Stimulated activated CD4-positive, alpha-beta T cell treated with anti-CD3 and anti-CD28 coated beads, Interleukin-15, amount 100 ng/mL, for 24 hours (primary cell): ENCODE results near the gene SMYD3.

Experiments
- DNase-seq: peaks from one replicate; pipeline ENCODE4 v3.0.0-alpha.2; 2020

The SMYD3 gene

DNA sequence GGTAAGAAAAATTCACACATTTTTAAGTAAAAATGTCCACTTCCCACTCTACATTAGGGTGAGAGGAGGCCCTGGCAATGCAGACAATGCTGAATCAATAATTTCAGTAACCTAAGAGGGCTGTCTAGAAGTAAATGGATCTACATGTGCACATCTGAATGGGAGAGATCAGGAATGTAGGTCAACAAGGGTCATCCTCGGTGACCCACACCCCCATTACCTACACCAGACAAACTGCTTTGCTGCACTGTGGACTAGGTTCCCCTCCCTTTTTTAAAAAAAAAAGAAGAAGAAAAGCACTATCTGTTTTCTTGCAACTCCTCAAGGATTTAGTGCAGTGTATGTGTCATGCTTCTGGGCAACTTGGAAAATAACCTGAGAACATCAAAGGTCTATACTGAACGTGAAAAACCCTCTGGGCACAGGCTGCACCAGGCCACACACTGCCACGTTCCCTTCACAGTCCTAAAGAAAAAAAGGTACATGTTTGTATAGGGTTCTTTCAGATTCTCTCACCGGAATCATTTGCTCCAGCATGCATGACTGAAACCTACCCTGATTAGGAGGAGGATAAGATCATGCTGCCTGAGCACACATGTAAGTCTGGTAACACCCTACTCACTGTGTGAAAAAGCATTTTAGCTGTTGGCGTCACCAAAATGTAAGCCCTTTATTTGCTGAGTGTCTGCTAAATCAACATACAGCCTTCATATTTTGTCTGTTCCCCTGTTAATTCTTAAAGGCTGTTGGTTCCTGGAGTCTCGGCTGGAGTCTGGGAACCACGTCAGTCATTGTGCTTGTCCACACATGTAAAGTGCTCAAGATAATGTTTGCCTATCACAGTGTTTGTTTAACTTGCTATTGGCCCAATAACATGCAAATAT, 341.0 kb downstream of the SMYD3 start:
- DNase-seq = no peak

DNA sequence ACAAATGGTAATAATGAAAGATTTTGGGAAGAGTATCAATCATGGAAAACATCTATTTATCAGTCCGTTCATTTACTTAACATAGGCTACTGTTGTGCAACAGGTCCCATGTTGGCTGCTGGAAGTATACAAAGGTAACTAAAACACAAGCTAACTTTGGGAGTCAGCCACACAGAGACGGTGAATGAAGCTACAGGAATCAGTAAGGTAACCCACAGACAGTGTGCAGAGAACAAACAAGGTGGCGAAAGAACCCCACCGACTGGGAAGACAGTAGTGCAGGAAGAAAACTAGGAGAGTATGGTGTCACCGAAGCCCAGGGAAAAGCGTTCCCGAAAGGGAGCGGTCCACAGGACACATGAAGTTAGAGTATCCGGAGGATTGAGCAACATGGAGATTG, 342.3 kb downstream of the SMYD3 start:
- DNase-seq = no peak

DNA sequence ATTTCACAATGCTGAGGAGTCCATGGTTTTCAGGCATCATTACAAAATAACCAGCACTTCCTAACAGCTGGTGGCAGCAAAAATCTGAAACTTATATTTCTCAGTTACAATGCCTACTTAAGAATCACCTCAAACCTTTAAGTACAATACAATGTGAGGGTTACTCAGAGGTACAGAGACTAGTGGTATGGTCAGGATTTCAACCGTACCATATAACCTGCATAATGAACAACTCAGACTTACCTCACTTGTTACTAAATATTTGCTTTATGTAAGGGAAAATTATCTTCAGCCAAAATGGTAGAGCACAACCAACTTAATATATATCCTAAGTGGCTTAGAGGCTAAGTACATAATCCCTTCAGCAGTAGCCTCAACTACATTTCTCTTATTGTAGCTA, 344.5 kb downstream of the SMYD3 start:
- no peak for DNase-seq

DNA sequence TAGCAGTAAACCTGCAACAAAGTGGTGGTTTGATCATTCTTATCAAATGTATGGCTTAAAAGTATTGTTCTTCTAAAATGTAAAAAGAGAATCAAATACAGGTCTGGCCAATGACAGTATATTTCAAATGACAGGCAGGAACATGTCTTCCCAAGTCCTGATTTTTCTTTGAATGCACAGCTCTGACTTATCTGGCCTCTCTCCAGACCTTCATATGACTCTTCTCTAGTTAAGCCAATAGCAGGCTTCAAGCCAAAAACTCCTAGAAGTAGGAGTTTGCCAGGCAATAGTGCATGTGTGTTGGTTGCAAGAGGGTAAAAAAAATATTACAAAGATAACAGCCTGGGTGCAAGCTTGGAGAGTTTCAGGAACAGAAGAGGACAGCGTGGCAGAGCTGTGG, 345.5 kb downstream of the SMYD3 start:
- no peak for DNase-seq

DNA sequence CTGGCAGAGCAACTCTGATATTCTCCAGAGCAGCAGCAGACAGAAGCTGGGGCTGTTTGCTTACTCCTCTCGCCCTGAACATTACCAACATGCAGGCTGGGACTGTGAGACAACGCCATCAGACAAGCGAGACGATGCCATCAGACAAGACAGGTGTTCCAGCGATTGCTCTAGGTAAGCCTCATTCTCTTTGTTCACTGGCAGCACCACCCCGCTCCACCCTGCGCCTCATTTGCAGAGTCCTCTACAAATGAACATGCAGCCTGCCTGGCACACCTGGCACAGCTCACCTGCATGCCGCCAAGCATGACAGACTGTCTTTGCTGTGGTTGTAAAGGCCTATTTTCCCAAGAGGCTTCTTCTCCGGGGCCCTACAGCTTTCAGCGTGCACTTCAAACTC, 346.2 kb downstream of the SMYD3 start:
- DNase-seq = no peak

DNA sequence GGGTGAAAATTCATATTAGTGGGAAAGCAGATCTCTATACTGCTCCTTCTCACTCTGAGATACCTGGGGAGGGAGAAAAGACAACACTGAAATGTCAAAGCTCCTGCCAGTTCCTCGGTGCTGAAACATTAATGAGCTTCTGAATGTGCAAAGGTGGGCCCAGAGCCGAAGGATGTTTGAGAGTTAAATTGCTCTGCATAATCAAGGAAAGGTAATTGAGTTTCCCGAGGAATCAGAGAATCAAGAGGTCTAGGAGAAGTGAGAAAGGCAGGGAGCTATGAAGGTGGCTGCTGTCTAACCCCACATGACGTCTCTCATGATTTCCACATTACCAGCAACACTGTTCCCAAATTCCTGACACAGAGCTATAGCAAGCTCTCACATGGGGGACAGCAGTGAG, 346.7 kb downstream of the SMYD3 start:
- no peak for DNase-seq

DNA sequence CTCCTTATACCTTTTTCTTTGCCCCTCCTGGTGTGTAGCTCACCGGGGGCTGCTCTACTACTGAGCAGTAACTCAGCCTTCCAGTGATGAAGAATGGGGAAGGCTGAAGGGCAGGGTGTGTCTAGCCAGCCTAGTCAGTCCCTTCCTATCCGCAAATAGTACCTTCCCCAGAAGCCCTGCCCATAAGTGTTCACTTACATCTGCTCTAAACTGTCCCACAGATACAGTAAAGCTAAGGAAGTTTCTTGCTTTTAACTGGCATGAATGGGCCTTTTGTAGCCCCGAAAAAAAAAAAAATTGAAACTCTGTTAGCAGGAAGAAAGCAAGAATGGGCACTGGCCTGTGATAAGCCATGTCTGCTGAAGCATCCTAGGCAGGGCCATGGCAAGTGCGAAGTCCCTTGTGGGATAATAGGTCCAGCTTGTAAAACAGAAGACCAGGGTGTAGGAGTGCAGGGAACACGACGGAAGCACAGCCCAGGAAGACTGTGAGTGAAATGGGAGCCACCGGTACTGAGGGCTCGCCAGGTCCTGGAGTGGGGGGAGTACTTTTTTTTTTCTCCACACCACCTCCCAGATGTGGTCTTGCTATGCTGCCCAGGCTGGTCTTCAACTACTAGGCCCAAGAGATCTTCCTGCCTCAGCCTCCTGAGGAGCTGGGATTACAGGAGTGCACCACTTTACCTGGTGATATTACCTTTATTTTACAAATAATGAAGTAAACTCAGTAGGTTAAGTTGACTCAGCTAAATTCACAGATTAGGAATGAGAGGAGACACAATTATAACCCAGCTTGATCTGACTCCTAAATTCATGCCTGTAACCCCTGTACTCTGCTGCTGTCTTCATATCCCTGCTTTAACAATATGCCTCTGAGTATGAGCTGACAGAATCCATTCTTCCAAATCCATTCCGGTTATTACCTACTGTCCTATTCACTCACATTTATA, 347.5 kb downstream of the SMYD3 start:
- DNase-seq = no peak

DNA sequence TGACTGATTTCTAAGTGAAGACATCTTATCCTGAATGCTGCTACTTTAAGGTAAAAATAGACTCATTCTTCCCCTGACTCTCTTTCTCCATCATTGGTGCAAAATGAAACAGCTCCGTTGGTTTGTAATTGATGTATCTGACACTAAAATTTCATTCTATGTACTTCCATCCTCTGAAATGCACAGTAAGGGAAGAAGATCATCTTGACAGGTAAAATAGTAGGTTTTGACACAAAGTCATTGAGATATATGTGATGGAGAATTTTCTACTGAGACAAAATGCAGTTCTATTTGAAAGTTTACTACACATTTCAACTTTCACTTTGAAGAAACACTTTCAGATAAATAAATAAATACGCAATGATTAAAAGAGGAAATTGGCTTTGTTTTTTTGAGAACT, 348.9 kb downstream of the SMYD3 start:
- no peak for DNase-seq

DNA sequence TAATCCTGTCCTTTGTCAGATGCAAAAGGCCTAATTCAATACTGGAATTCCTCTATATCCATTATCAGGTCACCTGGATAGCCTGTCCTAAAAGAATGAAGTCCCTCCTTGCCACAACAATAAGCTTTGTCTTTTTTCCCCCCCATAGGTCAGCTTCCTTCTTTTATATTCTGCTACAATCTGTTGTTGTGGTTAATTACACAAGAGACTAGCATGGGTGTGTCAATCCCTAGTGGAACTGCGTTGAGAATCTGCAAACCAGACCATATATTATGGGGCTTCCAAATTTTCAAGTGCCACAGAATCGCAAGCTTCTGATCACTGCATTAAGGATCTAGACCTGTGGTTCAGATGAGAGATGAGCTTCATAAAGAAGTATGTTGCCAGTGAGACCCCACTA, 349.6 kb downstream of the SMYD3 start:
- no peak for DNase-seq

DNA sequence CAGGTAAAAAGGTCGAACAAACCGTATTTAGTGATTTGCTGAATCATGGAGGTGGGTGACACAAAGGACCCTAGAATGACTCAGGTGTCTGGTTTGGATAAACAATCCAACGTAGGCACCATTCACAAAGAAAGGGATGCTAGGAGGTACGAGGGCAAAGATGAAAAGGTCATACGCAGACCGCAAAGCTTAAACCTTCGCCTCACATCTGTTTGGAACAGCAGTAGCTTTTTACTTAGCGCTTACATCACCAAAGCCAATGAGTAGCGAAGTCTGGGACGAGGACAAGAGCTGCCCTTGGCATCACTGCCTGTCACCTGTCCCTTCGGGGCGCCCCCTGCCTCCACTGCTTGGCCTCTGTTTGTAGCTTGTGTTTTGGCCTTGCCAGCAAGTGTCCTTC, 350.2 kb downstream of the SMYD3 start:
- no peak for DNase-seq

DNA sequence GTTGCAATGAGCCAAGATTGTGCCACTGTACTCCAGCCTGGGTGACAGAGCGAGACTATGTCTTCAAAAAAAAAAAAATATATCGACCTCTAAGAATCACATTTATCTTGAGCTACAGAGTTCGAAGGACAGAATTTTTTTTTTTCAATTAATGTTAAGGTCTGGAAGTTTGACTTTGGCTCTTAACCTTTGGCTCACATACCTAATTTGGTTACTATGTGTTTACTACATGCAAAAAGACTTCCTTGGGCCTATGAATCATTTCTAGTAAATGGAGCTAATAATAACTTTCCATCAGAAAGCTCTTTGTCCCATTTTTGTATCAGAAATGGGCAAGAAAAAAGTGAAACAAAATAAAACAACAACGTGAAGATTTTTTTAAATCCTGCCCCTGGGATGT, 351.2 kb downstream of the SMYD3 start:
- no peak for DNase-seq

DNA sequence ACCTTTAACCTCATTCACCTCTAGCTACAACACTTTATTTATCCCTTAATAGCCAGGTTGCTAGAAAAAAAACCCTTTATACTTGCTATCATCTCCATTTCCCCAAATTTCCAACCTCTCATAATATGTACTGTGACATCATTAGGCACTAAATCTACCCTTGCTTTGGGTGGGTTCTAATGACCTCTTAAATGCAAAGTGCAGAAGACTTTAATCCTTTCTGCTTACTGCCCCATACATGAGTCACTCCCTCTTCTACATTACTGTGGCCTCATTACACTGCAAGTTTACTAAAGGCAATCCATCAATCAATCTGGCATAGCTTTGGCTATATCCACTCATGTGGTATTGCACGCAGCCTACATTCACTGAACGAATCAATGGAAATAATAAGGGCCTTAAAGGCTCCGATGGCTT, 353.3 kb downstream of the SMYD3 start:
- no peak for DNase-seq

DNA sequence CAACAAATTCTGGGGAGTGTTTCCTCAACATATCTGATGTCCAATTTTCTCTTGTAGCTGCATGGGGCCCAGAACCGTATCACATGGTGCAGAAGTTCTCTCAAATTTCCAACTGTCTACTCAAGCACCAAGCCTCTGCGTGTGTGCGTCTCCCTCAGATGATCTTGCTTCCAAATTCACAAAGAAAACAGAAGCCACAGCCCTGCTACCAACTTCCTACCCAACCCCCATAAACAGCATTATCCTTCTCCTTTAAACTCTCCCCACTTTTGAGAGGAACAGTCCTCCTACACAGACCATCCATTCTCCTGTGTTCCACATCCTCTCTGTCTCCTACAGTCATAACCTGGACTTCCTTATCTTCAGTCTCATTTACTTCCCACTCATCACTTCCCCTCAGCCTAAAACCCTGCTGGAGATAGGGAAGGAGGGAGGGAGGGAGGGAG, 354.1 kb downstream of the SMYD3 start:
- no peak for DNase-seq

DNA sequence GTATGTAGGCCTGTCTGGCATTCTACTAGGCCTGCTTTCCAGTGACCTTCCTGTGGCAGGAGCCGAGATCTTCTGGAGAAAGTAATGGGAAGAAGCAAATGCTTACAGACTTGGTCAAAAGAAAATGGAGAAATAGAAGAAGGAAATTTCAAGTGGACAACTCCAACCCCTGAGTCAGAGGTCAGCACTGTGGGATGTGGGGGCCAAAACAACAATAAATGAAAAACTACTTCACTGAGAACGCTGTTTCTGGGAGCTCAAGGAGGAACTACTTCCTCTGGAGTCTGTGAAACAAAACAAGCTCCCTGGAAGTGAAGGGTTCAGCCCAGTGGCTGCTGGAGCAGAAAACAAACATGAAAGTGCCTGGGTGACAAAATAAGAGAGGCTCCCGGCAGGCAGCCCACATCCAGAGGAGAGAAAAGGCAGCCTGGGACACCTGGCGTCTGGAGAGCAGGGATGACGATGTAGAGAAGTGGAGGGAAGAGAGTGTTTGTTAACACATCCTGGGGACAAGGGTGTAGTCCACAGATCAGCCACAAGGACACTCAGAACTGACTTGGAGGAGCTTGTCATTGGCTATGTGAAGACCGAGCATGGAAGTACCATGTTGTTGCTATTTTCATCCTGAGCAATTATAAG, 355.2 kb downstream of the SMYD3 start:
- no peak for DNase-seq

DNA sequence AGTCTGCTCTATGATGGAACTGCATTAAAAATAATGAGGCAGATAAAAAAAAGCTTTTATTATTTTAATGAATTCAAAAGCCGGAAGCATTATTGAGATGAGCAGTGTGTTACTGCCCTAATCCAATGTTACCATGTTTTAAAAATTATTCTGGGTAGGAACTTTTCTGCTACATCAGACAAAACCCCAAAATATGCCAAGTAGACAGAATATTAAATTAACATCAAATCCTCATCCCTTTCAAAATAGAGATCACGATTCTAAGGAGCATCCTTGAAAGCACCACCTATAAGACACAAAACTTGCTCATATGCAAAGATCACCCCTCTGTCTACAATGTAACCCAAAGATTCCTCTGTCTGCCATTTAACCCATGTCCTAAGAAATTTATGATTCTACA, 357.5 kb downstream of the SMYD3 start:
- no peak for DNase-seq

DNA sequence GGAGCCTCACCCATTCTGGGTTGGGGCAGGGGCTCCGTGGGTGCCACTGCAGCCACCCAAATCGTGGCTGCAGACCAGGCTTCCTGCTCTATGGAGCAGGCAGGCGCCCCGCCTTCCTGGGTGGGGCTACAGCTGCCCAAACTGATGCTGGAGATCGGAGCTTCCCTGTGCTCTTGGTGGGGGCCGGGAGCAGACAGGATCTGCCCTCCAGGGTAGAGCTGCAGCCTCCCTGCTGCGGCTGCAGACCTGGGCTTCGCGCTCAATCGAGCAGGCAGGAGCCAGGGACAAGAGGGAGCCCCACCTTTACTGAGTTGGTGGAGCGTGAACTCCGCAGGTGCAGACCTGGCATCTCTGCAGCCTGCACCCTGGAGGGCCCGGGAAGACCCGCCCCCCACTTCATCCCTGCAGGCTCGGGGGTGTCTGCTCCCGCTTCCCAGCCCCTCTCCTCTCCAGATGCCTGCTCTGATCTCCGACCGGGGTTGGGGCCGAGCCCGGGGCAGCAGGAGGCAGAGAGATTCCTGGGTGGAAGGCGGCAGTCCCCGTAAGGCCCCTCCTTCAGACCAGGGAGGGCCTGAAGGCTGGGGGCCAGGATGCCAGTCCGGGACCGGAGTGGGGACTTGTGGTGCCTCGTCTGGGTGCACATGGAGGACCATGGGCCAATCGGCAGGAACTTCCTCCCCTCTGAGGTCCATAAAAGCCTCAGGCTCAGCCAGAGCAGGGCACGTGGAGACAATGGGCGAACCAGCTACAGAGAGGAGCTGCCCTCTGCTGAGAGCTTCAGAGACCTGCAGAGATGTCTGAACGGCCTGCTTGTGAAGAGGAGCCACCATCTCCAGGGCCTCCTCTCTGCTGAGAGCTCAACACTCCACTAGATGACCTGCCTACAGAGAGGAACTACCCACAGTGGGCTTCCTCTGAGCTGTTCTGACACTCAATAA, 359.3 kb downstream of the SMYD3 start:
- no peak for DNase-seq

DNA sequence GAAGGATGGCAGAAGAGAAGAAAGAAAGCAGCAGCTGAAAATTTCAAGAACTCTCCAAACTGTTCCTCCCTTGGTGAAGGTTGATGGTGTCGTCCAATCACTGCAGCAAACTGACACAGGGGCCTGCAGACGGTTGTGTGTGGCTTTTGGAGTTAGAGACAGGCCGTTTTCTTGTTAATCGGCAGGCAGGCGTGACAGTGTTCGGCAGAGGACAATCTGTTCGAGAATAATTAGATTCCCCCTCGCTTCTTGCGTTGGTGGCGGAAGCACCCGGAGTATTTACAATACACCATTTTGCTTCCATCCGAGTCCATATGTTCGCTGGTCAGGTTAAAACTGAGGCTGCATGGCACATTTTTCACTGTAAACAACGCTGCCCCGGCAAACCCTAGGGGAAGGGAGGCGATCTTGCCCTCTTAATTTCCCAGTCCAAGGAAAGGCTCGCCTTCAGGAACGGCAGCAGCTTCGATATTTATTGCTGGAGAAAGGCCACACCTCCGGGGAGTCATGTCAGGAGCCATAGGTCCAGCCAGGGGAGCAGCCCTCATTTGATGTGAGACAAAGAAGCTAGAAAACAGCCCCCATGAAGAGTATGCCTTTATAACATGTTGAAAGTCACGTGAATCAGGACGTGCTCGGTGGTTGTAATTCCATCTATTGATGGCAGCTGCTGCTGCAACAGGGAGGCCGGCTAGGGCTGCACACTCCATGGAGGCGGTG, 360.1 kb downstream of the SMYD3 start:
- no peak for DNase-seq

DNA sequence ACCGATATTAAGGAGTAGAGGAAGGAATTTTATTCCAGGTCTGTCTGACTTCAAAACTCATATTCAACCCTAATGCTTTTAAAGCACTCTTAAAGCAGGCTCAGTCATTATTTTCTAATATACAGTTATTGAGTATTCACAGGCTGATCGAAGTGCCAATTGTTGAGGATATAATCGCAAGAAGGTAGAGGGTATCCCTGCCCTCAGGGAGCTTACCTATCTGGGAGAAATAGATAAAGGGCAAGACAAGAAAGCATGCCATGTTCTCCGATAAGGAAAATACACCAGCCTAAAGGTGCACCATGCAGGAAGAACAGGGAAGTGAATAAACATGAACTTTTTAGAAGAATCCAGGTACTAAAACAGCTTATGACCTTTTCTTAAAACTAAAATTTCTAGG, 361.2 kb downstream of the SMYD3 start:
- no peak for DNase-seq

DNA sequence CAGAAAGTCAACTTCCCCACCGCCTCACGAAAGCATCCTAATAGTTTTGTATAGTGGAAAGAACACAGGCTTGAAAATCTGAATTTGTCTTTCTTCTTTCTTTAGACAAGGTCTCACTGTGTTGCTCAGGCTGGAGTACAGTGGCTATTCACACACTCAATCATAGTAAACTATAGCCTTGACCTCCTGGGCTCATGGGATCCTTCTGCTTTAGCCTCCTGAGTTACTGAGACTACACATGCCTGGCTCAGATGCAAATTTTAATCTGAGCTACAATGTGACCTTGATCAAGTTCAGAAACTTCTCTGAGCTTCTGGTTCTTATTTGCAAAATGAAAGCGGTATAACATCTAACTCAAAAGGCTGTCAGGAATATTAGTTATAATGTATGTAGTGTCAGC, 362.1 kb downstream of the SMYD3 start:
- no peak for DNase-seq

DNA sequence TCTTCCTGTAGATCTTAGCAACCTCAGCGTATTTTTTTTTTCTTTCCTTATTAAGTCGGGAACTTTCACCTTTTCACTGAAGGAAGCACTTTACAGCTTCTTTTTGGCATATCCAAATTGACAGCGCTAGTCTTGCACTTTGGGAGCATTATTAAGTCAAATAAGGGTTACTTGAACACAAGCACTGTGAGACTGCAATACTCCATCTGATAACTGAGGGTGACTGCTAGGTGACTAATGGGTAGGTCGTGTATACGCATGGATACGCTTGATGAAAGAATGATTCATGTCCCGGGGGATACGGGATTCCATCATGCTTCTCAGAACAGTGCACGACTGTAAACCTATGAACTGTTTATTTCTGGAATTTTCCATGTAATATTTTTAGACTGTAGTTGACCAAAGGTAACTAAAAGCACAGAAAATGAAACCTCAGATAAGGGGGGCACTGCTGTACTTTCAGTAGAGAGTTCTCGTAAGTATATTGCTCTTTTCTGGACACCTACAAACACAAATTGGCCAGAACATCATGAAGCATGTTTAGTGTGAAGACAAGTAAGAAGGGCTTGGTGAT, 364.7 kb downstream of the SMYD3 start:
- no peak for DNase-seq

DNA sequence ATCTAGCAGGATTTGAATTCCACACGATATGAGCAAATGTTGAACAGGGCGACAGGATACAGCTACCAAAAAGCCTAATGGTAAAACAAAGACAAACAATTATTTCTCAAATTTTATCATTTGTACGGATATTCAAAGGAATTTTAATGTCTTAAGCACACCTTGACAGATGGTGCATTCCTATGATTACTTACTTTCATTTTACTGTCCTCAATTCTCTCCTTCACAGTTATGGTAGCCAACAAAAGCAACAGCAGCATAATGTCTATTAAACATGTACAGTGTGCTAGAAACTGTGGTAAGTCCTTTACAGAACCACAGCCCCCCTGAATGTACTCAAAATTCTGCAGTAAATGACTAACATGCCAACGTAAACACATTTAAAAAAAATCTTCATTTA, 365.8 kb downstream of the SMYD3 start:
- DNase-seq = no peak
